Activated gamma-delta T cell treated with Interleukin-2 at 50 U/mL for 16 hours (primary cell): Measurements from ENCODE around the gene NCAPH2.
"Not testable (repeated sequence)": the region's sequence is repeated elsewhere in the genome, so short reads cannot be mapped to it uniquely, and the experiment has no call there.

Experiments
- DNase-seq: peaks from one replicate; pipeline ENCODE4 v3.0.0-alpha.2; 2020

Gene NCAPH2

GRCh38 chr22:50531546-50531961, 23.5 kb downstream of the NCAPH2 start:
- peak; percentile 47 for DNase-seq

GRCh38 chr22:50531962-50532674, 24.1 kb downstream of the NCAPH2 start:
- DNase-seq: no peak

GRCh38 chr22:50532824-50533796, 25.1 kb downstream of the NCAPH2 start:
- DNase-seq: no peak

- not testable (repeated sequence) for DNase-seq
These were observed 26.1 kb downstream of the NCAPH2 start for GRCh38 chr22:50533856-50534711.

- DNase-seq: no peak
These were observed 27.1 kb downstream of the NCAPH2 start for GRCh38 chr22:50535113-50535512.

GRCh38 chr22:50536226-50536625, 28.2 kb downstream of the NCAPH2 start:
- DNase-seq: no peak

- DNase-seq: no peak
These were observed 29.7 kb downstream of the NCAPH2 start for GRCh38 chr22:50537765-50538164.

- DNase-seq: no peak
These were observed 32.4 kb downstream of the NCAPH2 start for GRCh38 chr22:50540381-50540780.

- not testable (repeated sequence) for DNase-seq
These were observed 33.6 kb downstream of the NCAPH2 start for GRCh38 chr22:50541667-50542026.

GRCh38 chr22:50542416-50542927, 34.4 kb downstream of the NCAPH2 start:
- DNase-seq: no peak

GRCh38 chr22:50544078-50544745, 36.2 kb downstream of the NCAPH2 start:
- peak; percentile 76 for DNase-seq

- DNase-seq: no peak
These were observed 36.8 kb downstream of the NCAPH2 start for GRCh38 chr22:50544746-50545253.

- no peak for DNase-seq
These were observed 37.7 kb downstream of the NCAPH2 start, which contains the start of gene KLHDC7B for GRCh38 chr22:50545522-50546325. TSS of gene KLHDC7B (plus strand) at chr22:50545899. CDS start at chr22:50546244, 345 bp downstream.

GRCh38 chr22:50546326-50547262, 38.6 kb downstream of the NCAPH2 start:
- no peak for DNase-seq

- no peak for DNase-seq
These were observed 39.4 kb downstream of the NCAPH2 start for GRCh38 chr22:50547263-50547985.

GRCh38 chr22:50548040-50548920, 40.3 kb downstream of the NCAPH2 start:
- peak; percentile 63 for DNase-seq

- no peak for DNase-seq
These were observed 41.1 kb downstream of the NCAPH2 start for GRCh38 chr22:50548921-50549790.
